NCI-H2029 treated with DMSO at 0.1 percent for 48 hours (cell line): ENCODE measurements around the gene NUP43.
A peak's percentile ranks its signal among the peaks of the same experiment; 100 is the strongest.
"Not testable (repeated sequence)": the region's sequence is repeated elsewhere in the genome, so short reads cannot be mapped to it uniquely, and the experiment has no call there.

Experiments used
- DNase-seq: peaks from one replicate; lab custom pipeline; 2025; lab: John Stamatoyannopoulos, UW

NUP43 gene, protein sequence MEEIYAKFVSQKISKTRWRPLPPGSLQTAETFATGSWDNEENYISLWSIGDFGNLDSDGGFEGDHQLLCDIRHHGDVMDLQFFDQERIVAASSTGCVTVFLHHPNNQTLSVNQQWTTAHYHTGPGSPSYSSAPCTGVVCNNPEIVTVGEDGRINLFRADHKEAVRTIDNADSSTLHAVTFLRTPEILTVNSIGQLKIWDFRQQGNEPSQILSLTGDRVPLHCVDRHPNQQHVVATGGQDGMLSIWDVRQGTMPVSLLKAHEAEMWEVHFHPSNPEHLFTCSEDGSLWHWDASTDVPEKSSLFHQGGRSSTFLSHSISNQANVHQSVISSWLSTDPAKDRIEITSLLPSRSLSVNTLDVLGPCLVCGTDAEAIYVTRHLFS

DNA sequence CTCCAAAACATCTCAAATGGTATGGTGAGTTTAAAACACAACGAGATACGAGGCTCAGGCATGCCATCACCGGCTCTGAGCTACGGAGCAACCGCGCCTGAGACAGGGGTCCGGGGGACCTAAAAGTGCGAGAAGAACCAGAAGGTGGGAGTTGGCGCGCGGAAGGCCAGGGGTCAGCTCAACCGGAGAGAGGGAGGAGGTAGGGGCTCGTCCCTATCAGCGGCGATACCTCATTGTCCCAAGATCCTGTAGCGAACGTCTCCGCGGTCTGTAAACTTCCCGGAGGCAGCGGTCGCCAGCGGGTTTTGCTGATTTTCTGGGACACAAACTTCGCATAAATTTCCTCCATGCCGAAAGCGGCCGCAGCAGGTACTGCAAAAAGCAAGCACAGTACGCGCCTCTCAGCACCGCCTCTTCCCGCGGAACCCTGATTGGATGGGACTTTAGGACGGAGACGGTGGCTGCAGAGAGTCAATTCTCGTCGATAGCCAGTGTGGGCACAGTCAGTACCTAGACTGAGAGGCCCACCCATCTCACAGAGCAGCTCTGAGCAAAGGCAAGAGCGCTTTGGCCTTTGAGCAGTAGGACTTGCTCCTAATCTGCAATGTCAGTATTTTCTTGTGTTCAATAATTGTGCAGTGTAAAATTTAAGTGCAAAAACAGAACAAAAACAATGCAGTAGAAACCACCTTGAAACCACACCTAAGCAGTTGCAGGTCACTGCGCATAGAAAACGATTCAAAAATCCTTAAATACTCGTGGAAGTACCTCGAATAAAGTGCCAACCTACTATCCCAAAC is at the start of gene NUP43:
NUP43 (minus strand) TSS at position 383 of the 800 bp plus-strand sequence; CDS start at position 349, 34 bp downstream.
- peak; percentile 50 for DNase-seq

DNA sequence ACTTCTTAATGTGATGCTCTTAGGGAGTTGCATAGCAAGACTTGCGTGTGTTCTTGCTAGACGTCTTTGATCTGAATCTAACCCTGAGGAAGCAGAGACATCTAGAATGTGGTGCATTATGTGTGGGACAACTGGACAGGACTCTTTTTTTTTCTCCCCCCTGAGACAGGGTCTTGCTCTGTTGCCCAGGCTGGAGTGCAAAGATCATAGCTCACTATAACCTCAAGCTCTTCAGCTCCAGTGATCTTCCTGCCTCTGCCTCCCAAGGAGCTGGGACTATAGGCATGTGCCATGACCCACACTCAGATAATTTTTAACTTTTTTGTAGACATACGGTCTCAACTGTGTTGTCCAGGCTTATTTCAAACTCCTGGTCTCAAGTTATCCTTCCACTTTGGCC is 37.2 kb upstream of the NUP43 start:
- no peak for DNase-seq

DNA sequence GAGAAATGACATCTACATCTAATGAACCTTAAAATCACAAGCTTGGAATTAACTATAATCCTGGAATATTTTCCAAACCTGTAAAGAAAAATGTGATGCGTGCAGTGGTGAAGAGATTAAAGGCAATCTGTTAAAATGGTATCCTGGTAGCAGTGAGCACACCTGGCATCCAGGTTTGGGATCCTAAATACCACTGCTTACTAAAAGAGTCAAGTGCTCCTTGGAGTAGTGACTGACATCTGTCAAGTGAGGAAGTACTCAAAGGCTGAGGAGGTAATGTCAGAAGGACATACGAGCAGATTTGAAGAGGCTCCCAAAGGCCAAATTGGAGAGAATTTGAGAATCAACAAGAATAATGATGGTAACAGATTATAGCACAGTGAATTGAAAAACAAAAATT is 36.0 kb upstream of the NUP43 start:
- no peak for DNase-seq

DNA sequence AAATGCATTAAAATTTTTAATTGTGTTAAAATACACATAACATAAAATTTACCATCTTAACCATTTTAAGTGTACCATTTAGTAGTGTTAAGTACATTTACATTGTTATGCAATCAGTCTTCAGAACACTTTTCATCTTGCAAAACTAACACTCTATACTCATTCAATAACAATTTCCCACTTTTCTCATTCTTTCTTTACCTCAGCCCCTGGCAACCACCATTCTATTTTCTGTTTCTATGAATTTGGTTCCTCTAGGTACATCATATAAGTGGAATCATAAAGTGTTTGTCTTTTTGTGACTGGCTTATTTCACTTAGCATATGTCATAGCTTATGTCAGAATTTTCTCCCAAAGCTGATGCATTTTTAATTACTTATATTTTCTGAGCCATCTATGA is 35.4 kb upstream of the NUP43 start:
- DNase-seq: no peak

DNA sequence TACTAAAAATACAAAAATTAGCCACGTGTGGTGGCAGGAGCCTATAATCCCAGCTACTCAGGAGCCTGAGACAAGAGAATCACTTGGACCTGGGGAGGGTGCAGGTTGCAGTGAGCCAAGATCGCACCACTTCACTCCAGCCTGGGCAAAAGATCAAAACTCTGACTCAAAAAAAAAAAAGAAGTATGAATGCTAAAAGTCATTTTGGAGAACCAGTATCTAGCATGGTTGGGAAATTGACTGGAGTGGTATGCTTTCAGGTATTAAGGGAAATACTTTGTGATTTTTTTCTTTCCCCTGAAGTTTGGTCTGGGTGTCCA is 33.3 kb upstream of the NUP43 start:
- DNase-seq: no peak

DNA sequence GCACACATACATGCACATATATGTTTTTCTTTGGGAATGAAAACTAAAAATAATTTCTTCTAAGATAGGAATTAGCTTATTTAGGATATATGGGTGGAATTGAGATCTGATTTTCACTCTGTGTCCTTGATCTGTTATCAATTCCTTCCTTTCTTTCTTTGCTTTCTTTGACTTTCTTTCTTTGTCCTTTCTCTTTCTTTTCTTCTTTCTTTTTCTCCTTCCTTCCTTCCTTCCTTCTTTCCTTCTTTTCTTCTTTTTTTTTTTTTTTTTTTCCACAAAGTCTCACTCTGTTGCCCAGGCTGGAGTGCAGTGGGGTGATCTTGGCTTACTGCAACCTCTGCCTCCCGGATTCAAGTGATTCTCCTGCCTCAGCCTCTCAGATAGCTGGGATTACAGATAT is 31.3 kb upstream of the NUP43 start:
- DNase-seq: no peak

DNA sequence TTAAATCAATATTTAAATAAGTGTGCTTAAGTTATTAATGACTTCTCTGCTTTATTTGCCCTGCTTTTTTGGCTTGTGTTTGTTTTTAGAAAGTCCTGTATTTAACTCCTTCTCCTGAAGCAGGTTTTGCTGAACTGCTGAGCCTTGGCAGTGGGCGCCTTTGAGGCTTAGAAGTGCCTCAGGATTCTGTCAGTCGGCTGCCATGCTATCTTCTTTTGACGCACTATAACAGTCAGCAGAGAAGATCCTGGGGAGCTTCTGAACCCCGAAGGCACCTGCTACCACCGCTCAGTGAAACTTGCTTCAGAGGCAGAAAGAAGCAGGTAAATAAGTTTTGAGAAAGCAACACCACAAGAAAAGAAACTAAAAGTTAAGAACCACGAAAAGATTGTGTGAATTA is 25.6 kb upstream of the NUP43 start:
- DNase-seq: no peak

DNA sequence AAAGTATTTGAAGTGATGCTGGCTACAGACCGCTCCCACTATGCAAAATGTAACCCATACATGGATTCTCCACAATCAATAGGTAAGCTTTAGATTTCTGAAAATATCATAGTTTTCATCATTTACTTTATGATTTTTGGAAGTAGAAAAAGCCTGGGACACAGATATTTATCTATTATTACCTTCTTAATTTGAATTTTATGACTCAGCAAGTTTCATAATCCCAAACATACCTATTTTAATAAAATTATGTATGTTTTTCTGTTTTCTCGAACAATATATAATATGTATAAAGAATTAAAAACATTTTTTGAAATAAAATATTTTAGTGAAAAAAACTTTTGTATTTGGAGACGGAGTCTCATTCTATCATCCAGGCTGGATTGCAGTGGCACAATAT is 24.9 kb upstream of the NUP43 start:
- no peak for DNase-seq

DNA sequence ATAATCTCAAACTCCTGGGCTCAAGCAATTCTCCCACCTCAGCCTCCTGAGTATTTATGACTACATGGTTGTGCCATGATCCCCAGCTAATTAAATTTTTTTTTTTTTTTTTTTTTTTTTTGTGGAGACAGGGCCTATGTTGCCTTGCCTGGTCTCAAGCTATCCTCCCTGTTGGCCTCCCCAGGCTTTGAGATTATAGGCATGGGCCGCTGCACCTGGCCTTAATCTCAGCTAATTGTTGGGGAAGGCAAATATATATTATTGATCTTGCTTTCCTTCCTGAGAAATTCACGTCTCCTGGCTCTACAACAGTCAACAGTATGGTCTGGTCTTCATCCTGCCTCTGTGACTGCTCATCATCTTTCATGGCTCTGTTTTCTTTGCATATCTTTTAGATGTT is 23.3 kb upstream of the NUP43 start:
- DNase-seq: no peak

DNA sequence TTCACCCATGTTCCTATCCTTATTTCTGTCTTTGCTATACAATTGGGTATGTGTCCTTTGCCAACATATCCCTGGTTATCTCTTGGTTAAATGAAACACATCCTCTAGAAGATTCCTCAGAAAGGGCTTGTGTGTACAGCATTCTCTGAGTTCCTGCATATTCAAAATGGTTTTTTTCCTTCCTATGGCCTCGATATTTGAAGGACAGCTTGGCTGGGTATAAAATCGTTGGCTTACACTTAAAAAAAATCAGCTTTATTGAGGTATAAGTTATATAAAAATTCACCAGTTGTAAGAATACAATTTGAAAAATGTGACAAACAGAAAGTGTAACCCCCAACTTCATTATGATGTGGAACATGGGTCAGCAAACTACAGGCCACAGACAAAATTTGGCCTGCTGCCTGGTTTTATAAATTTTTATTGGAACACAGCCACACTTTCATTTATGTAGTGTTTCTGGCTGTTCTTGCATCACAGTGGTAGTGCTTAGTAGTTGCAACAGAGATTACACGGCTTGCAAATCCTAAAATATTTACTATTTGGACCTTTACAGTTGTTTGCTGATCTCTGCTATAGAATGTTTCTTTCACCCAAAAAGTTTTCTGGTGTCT is 19.9 kb upstream of the NUP43 start:
- DNase-seq: no peak

DNA sequence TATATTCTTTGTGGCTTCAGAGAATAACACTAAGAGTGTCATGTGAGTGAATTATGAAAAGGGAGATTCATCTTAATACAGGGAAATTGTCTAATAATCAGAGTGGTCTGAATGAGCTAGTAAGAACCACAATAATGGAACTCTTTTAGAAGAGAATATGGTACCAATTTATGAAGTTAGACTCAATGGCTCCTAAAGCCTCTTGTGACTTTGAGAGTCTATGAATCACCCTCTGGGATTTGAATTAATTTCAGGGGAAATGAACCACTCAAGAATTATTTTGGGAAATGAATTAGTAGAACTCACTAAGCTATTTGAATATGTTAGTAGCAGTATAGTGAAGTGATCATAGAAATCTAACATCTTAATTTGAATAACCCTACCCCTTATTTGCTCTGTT is 17.5 kb upstream of the NUP43 start:
- no peak for DNase-seq

DNA sequence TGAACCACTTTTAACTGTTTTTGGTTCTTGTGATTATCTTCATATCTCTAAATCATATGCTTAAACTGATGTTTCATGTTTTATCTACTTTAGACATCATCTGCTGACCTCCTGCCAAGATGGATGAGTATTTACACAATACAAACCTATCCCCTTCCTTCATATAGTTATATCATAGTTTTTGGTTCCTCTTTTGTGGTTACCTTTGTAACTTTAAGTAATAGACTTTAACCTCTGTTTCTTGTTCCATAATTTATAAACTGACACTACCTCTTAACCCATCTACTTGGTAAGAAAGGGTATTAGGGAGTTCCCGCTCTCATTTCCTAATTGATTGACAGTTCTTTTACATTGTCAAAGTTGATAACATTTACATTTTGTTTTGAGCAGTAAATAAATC is 15.1 kb upstream of the NUP43 start:
- DNase-seq: no peak

DNA sequence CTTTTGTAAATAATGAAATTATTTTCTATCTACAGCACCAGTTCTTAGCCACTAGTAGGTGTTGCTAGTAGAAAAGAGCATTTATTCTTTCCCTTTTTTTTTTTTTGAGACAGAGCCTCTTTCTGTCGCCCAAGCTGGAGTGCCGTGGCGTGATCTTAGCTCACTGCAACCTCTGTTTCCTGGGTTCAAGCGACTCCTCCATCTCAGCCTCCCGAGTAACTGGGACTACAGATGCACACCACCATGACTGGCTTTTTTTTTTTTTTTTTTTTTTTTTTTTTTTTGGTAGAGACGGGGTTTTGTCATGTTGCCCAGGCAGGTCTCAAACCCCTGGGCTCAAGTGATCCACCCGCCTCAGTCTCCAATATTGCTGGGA is 9.9 kb upstream of the NUP43 start:
- DNase-seq: no peak

DNA sequence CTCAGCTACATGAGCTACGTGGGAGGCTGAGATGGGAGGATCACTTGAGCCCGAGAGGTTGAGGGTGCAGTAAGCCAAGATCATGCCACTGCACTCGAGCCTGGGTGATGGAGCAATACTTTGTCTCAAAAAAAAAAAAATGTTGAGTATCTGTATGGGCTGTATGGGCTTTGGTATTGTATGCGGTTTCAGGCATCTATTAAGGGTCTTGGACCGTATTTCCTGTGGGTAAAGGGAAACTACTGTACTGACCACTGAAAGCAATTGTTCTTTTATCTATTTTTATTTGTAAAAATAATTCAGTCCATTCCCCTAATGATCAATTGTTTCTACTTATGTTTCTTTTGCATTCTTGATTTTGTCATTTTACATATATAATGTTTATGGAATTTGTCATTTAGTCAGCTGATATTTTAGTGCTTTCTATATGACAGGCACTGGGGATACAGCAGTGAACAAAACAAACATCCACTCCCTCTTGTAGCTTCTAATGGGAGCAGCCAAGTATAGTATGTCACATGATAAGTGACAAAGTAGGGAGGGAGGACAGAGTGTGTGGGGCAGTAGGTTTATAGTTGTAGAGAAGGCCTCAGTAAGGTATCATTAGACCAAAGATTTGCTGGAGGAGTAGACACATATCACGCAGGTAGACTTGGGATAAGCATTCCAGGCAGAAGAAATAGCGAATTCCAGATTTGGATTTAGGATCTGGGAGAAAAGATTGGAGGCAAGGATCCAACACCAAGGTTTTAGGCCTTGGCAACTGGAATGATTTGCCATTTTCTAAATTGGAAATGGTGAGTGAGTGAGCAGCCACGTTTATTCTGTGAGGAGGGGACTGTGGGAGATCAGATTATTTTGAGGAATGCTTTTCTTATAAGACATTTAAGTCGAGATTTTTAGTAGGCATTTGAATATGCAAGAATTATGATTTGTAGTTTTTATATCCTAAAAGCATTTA is 9.3 kb upstream of the NUP43 start:
- DNase-seq: no peak

DNA sequence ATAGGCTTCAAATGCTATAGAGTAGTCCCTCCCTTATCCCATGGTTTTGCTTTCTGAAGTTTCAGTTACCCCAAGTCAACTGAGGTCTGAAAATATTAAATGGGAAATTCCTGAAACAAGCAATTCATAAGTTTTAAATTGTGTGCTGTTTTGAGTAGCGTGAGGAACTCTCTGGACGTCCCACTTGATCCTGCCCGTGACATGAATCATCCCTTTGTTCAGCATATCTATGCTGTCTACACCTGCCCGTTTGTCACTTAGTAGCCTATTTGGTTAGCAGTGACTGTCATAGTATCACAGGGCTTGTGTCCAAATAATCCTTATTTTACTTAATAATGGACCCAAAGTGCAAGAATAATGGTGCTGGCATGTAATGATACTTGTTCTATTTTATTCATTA is 8.2 kb upstream of the NUP43 start:
- no peak for DNase-seq

DNA sequence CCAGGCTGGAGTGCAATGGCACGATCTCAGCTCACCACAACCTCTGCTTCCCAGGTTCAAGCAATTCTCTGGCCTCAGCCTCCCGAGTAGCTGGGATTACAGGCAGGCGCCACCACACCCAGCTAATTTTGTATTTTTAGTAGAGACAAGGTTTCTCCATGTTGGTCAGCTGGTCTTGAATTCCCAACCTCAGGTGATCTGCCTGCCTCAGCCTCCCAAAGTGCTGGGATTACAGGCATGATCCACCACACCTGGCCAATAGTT is 7.0 kb upstream of the NUP43 start:
- not testable (repeated sequence) for DNase-seq

DNA sequence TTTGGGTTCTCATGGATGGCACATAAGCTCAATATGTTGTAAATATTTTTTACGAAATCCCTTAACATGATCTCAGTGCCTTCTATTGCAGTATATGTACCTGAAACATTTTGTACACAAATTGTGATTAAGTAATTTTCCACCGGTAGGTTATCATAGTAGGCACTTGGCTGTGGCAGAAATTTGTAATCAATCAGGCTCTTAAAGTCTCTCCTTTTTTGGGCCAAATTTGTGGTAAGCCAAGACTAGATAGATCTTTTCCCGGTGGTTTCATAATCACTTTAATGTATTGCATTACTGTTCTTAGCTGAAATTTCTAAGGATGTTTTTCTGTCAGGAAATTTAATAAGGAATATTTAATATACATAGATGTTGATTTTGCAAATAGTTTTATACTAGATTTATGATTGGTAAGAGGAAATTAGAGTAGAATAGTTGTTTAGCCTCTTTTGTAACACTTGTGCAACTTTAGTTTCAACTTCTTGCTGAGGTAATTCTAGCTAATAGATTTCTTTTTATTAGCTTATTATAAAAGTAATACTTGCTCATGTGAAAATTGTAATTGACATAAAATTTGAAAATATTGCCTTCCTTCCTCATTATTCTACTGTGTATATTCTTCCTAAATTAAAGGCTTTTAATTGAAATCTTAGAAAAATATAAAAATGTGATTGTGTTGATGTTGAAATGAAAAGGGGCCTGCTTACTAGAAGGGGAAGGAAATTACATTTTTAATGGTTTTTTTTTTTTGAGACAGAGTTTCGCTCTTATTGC is 6.5 kb upstream of the NUP43 start:
- DNase-seq: no peak

DNA sequence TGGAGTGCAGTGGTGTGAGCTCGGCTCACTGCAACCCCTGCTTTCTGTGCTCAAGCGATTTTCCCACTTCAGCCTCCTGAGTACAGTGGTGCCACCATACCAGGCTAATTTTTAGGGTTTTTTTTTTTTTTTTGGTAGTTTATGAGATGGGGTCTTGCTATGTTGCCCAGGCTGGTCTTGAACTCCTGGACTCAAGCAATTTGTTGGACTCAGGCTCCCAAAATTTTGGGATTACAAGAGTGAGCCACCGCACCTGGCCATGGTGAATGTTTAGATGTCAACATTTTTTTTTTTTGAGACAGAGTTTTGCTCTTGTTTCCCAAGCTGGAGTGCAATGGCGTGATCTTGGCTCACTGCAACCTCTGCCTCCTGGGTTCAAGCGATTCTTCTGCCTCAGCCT is 5.6 kb upstream of the NUP43 start:
- DNase-seq: not testable (repeated sequence)

DNA sequence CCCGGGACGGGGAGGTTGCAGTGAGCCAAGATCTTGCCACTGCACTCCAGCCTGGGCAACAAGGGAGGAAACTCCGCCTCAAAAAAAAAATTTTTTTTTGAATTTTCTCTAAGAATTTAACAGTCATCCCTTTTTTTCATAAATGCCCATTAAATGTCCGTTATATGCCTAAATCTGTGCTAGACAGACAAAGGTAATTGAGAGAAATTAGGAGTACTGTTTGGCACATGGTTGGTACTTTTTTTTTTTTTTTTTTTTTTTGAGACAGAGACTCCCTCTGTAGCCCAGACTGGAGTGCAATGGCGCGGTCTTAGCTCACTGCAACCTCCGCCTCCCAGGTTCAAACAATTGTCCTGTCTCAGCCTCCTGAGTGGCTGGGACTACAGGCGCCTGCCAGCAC is 4.9 kb upstream of the NUP43 start:
- DNase-seq: no peak

DNA sequence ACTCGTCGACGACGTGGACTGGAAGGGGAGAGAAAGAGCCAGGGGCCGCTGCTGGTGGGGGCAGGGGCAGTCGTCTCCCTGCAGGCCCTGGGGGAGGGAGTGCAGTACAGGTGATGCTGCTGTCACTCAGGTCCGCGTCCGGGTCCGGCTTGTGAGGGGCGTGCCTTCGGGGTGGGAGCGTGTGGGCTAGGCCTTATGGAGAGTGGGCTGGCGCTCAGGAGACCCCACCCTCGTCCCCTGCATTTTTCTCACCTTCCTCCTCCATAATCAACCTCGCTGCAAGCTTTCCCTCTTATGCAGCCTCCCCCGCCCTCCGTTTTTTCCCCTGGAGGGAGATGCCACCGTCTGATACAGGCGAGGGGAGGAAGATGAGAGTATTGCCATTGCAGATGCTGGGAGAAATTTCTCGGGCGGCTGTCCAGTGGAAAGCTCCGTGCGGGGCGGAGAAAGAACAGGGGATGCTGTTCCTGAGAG is 3.8 kb upstream of the NUP43 start:
- no peak for DNase-seq

DNA sequence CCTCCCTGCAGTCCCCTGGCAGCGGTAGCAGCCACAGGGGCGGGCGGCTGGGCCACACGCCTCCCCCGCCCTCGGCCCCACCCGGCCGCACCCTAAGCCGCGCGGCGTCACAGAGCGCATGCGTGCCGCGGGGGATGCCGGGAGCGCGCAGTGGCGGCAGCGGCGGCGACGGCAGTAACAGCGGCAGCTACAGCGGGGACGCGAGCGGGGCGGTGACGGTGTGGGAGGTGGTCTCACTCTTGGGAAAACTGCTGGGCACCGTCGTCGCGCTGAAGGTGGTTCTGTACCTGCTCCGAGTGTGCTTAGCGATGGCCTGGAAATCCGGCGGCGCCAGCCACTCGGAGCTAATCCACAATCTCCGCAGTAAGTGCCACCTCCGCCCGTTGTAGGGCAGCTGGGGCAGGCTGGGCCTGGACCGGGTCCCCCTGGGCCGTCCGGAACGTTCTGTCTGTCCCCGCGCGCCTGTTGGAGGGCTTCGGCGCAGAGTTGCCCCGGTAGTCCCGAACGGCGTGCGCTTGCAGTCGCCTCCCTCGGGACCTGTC is 3.3 kb upstream of the NUP43 start, which contains the start of gene PCMT1:
PCMT1 (plus strand) TSS at position 148 of the 542 bp plus-strand sequence; CDS start at position 309, 161 bp downstream.
- peak; percentile 9 for DNase-seq
